Retinal pigment epithelial cell (primary cell): Measurements from ENCODE around the gene NACC2.

ENCODE experiments used
- DNase-seq: peaks from one replicate; pipeline ENCODE4 v3.0.0-alpha.2; 2010; ENCODE audit warnings: low read depth
- H3K4me3 ChIP-seq: 2 replicates; pipeline ENCODE4 v1.5.1; 2011; ENCODE audit warnings: mild to moderate bottlenecking, low read length, control low read depth, moderate library complexity
- CTCF ChIP-seq: conservative IDR thresholded peaks from 2 replicates; pipeline ENCODE4 v1.5.1; 2011; ENCODE audit warnings: low read depth, low read length, control low read depth, inconsistent platforms

Gene NACC2

GRCh38 chr9:135987838-135988404 is 107.2 kb downstream of the NACC2 start:
- no peak overlapping the region for H3K4me3 ChIP-seq
- no peak for TF ChIP-seq CTCF
- DNase-seq: no peak

- no peak for DNase-seq
- no peak for TF ChIP-seq CTCF
- H3K4me3 ChIP-seq: no peak overlapping the region
Observed at GRCh38 chr9:135986605-135987004, 108.5 kb downstream of the NACC2 start.

- no peak for DNase-seq
- no peak overlapping the region for H3K4me3 ChIP-seq
- no peak for TF ChIP-seq CTCF
Observed at GRCh38 chr9:135985889-135986288, 109.2 kb downstream of the NACC2 start.

- TF ChIP-seq CTCF: no peak
- no peak overlapping the region for H3K4me3 ChIP-seq
- no peak for DNase-seq
Observed at GRCh38 chr9:135985459-135985774, 109.7 kb downstream of the NACC2 start.

- TF ChIP-seq CTCF: no peak
- H3K4me3 ChIP-seq: no peak overlapping the region
- DNase-seq: no peak
Observed at GRCh38 chr9:135984072-135984710, 110.9 kb downstream of the NACC2 start.

GRCh38 chr9:135983208-135984071 is 111.6 kb downstream of the NACC2 start:
- H3K4me3 ChIP-seq: no peak overlapping the region
- no peak for DNase-seq
- TF ChIP-seq CTCF: no peak
